DMS53 (cell line): ENCODE measurements around the gene SMIM20.
"Not testable (repeated sequence)": the region's sequence is repeated elsewhere in the genome, so short reads cannot be mapped to it uniquely, and the experiment has no call there.

Experiments
- DNase-seq: peaks from one replicate; lab custom pipeline; 2025; lab: John Stamatoyannopoulos, UW

Gene SMIM20

GRCh38 chr4:25890571-25891485, 23.2 kb upstream of the SMIM20 start:
- no peak for DNase-seq

GRCh38 chr4:25892796-25893195, 21.2 kb upstream of the SMIM20 start:
- no peak for DNase-seq

- DNase-seq = no peak
Observed at GRCh38 chr4:25896776-25897539, 17.1 kb upstream of the SMIM20 start.

GRCh38 chr4:25900310-25900709, 13.7 kb upstream of the SMIM20 start:
- no peak for DNase-seq

GRCh38 chr4:25901030-25901430, 13.0 kb upstream of the SMIM20 start:
- no peak for DNase-seq

- no peak for DNase-seq
Observed at GRCh38 chr4:25903900-25904747, 9.9 kb upstream of the SMIM20 start.

- no peak for DNase-seq
Observed at GRCh38 chr4:25904748-25905082, 9.3 kb upstream of the SMIM20 start.

- no peak for DNase-seq
Observed at GRCh38 chr4:25905371-25905770, 8.6 kb upstream of the SMIM20 start.

- DNase-seq = not testable (repeated sequence)
Observed at GRCh38 chr4:25906113-25906512, 7.9 kb upstream of the SMIM20 start.

GRCh38 chr4:25908491-25908901, 5.5 kb upstream of the SMIM20 start:
- DNase-seq = peak; percentile 86

- DNase-seq = no peak
Observed at GRCh38 chr4:25911356-25911755, 2.7 kb upstream of the SMIM20 start.

- DNase-seq = peak; percentile 77
Observed at GRCh38 chr4:25913056-25913850, 767 bp upstream of the SMIM20 start.

GRCh38 chr4:25914670-25915352, 791 bp downstream of the SMIM20 start:
- DNase-seq = no peak

GRCh38 chr4:25915353-25915705, 1.3 kb downstream of the SMIM20 start:
- DNase-seq = no peak

- DNase-seq = peak; percentile 23
Observed at GRCh38 chr4:25916870-25917269, 2.9 kb downstream of the SMIM20 start.

- DNase-seq = peak; percentile 94
Observed at GRCh38 chr4:25919676-25920075, 5.7 kb downstream of the SMIM20 start.

- no peak for DNase-seq
Observed at GRCh38 chr4:25921922-25922321, 7.9 kb downstream of the SMIM20 start.

GRCh38 chr4:25922812-25923369, 8.9 kb downstream of the SMIM20 start:
- DNase-seq = no peak

GRCh38 chr4:25923745-25924144, 9.7 kb downstream of the SMIM20 start:
- DNase-seq = peak; percentile 46

- DNase-seq = peak; percentile 85
Observed at GRCh38 chr4:25925486-25926201, 11.6 kb downstream of the SMIM20 start.
